ENCODE results near the gene MLC1. TPM values are rescaled to one million over a fixed set of nuclear protein-coding genes. Genes with fewer than 3 reads are reported as not detected.

Gene MLC1
- total and polyA plus RNA-seq, 10 of the 15 experiments (the other 5 are each of a cell fraction or from before 2014, with no cell fraction given): 0.03 to 0.15 (median 0.07) TPM; not detected in 7

DNA sequence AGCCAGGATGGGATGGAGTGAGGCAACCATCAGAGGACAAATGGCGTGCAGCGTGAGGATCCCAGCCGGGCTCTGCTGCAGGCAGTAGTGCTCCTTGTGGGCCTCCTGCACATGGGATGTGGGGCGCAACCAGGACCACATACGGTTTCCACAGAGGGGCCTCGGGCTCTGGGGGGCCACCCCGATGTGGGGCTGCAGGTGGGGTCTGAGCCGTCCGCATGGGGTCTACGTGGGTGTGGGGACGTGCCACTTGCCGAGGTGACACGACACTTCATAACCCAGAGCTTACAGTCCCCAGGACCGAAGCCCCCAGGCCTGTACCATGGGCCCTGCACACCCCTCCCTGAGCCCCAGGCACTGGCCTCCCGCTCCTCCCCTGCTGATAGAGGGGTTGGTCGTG is 37.9 kb downstream of the MLC1 start:
- TF ChIP-seq TAF1 (IDR thresholded peaks at IDR 0.05; ENCODE audit: borderline replicate concordance, low read depth, low read length): no peak
- TF ChIP-seq EGR1 (IDR thresholded peaks at IDR 0.05; ENCODE audit: borderline replicate concordance in 1 of 2, low read depth in 2 of 2, low read length in 2 of 2): no peak
- TF ChIP-seq RBBP5 (conservative IDR thresholded peaks at IDR 0.05): no peak
- TF ChIP-seq SPI1 (IDR thresholded peaks at IDR 0.05; ENCODE audit: borderline replicate concordance, insufficient read depth, low read depth, low read length): no peak
- TF ChIP-seq KAT2A (conservative IDR thresholded peaks at IDR 0.05; ENCODE audit: control insufficient read depth, low read depth, low read length): no peak
- no peak for TF ChIP-seq MEF2A (IDR thresholded peaks at IDR 0.05; ENCODE audit: insufficient read depth, low read depth, low read length)
- no peak for TF ChIP-seq RB1 (IDR thresholded peaks at IDR 0.05; ENCODE audit: borderline replicate concordance)
- no peak for TF ChIP-seq FOS (IDR thresholded peaks at IDR 0.05; ENCODE audit: borderline replicate concordance, extremely low read depth, insufficient read length)
- no peak for TF ChIP-seq FOXK2 (IDR thresholded peaks at IDR 0.05)
- no peak for TF ChIP-seq STAT3 (IDR thresholded peaks at IDR 0.05; ENCODE audit: low read depth, low read length)
- no peak for TF ChIP-seq PML (IDR thresholded peaks at IDR 0.05; ENCODE audit: low read length)
- no peak for TF ChIP-seq POLR2AphosphoS5 (IDR thresholded peaks at IDR 0.05; ENCODE audit: low read length)
- no peak for TF ChIP-seq KLF5 (IDR thresholded peaks at IDR 0.05; ENCODE audit: partially characterized antibody)
- no peak for TF ChIP-seq RFX5 (IDR thresholded peaks at IDR 0.05; ENCODE audit: low read depth, low read length)
- no peak for TF ChIP-seq CHD2 (IDR thresholded peaks at IDR 0.05; ENCODE audit: borderline replicate concordance, low read depth, low read length)
- TF ChIP-seq BRCA1 (IDR thresholded peaks at IDR 0.05; ENCODE audit: low read depth, low read length): no peak
- TF ChIP-seq ZNF217 (IDR thresholded peaks at IDR 0.05): no peak
- TF ChIP-seq SREBF1 (IDR thresholded peaks at IDR 0.05; ENCODE audit: low read length): no peak
- no peak for TF ChIP-seq IKZF1 (conservative IDR thresholded peaks at IDR 0.05)
- TF ChIP-seq CHD4 (IDR thresholded peaks at IDR 0.05): no peak
- ChIA-PET RAD21 (ENCODE audit: unreplicated experiment) (no interaction called here), CTCF (no interaction called here), SMC1A (ENCODE audit: uncharacterized antibody, unreplicated experiment) (no interaction called here), POLR2A (no interaction called here)
- ATAC-seq: no peak
- DNase-seq (ENCODE audit: low read depth, low spot score): no peak
- Histone ChIP-seq H3K4me1 (ENCODE audit: control insufficient read depth, insufficient read depth, low read length) (no peaks in the 10 kb centered on the region), H4K20me1 (ENCODE audit: control insufficient read depth, insufficient read depth) (no peaks in the 10 kb centered on the region), H2AFZ (ENCODE audit: control insufficient read depth, low read depth, low read length) (no peak overlapping the region), H3K27me3 (replicated peaks in 1 of 2; ENCODE audit: control insufficient read depth in 2 of 2, insufficient read depth in 2 of 2, low read length in 1 of 2) (no peaks in the 10 kb centered on the region; a peak in 2 of 4 replicates), H3K9ac (ENCODE audit: control insufficient read depth, insufficient read depth, low read length) (no peak overlapping the region), H3K4me2 (ENCODE audit: control insufficient read depth, insufficient read depth) (no peak overlapping the region), H3K27ac (ENCODE audit: control insufficient read depth, insufficient read depth) (no peak overlapping the region), H3K9me3 (replicated peaks; ENCODE audit: control insufficient read depth, insufficient read depth, low read length) (no peaks in the 10 kb centered on the region), H3K4me3 (no peak overlapping the region), H3K79me2 (ENCODE audit: control insufficient read depth, insufficient read depth, low read length) (no peaks in the 10 kb centered on the region), H3K36me3 (ENCODE audit: control insufficient read depth in 2 of 2, insufficient read depth in 2 of 2, low read length in 1 of 2) (no peaks in the 10 kb centered on the region)
- FAIRE-seq: no peak
- in situ Hi-C loops (cut with MboI) (loop anchor here (25.0 kb wide), 1 partner anchor 710 kb away; no protein-coding TSS in a partner anchor), intact Hi-C loops (cut with micrococcal nuclease; ENCODE audit: unreplicated experiment) (no loop called here)
- 53% methylated on average over 16 of the region's 16 CpGs for WGBS (ENCODE audit: insufficient coverage, insufficient replicate concordance, low lambda C conversion rate, missing lambda C conversion rate)
- BruUV-seq (replicated peaks): no TSS peak

Data from GM12878 (cell line).